HG03045 (cell line): ENCODE results near the gene SCEL.

Experiments used
- ATAC-seq: cut with Tn5 transposase; IDR thresholded peaks from one replicate; pipeline ENCODE4 v1.9.1; 2021; ENCODE audit warnings: mild to moderate bottlenecking, moderate library complexity; ENCODE audit not compliant: unreplicated experiment

Gene SCEL

GRCh38 chr13:77548594-77548993 is 13.1 kb downstream of the SCEL start:
- ATAC-seq, result no peak

GRCh38 chr13:77554069-77554468 is 18.6 kb downstream of the SCEL start:
- ATAC-seq, result no peak

- ATAC-seq, result no peak
Observed at GRCh38 chr13:77555246-77555645, 19.7 kb downstream of the SCEL start.

GRCh38 chr13:77558016-77558415 is 22.5 kb downstream of the SCEL start:
- ATAC-seq, result no peak

GRCh38 chr13:77563111-77563510 is 27.6 kb downstream of the SCEL start:
- ATAC-seq, result no peak

- no peak for ATAC-seq
Observed at GRCh38 chr13:77565635-77566034, 30.1 kb downstream of the SCEL start.

- no peak for ATAC-seq
Observed at GRCh38 chr13:77571956-77572355, 36.5 kb downstream of the SCEL start.

- no peak for ATAC-seq
Observed at GRCh38 chr13:77574096-77574495, 38.6 kb downstream of the SCEL start.

GRCh38 chr13:77579959-77580358 is 44.5 kb downstream of the SCEL start:
- no peak for ATAC-seq

- no peak for ATAC-seq
Observed at GRCh38 chr13:77580748-77581147, 45.2 kb downstream of the SCEL start.

GRCh38 chr13:77583581-77583980 is 48.1 kb downstream of the SCEL start:
- ATAC-seq, result no peak

GRCh38 chr13:77584106-77584505 is 48.6 kb downstream of the SCEL start:
- ATAC-seq, result no peak

- ATAC-seq, result no peak
Observed at GRCh38 chr13:77595166-77595810, 59.8 kb downstream of the SCEL start.

- ATAC-seq, result no peak
Observed at GRCh38 chr13:77596777-77597176, 61.3 kb downstream of the SCEL start.

- ATAC-seq, result no peak
Observed at GRCh38 chr13:77599351-77599750, 63.8 kb downstream of the SCEL start.

GRCh38 chr13:77600701-77601100 is 65.2 kb downstream of the SCEL start:
- ATAC-seq, result no peak

- no peak for ATAC-seq
Observed at GRCh38 chr13:77611068-77611467, 75.6 kb downstream of the SCEL start.

- no peak for ATAC-seq
Observed at GRCh38 chr13:77616027-77616426, 80.5 kb downstream of the SCEL start.

- no peak for ATAC-seq
Observed at GRCh38 chr13:77619655-77620054, 84.1 kb downstream of the SCEL start.

GRCh38 chr13:77620138-77620537 is 84.6 kb downstream of the SCEL start:
- ATAC-seq, result no peak

- ATAC-seq, result no peak
Observed at GRCh38 chr13:77623806-77624205, 88.3 kb downstream of the SCEL start.

- ATAC-seq, result no peak
Observed at GRCh38 chr13:77628170-77628569, 92.7 kb downstream of the SCEL start.

GRCh38 chr13:77637588-77637987 is 102.1 kb downstream of the SCEL start:
- ATAC-seq, result no peak
